Right cardiac atrium (tissue), 5 donors: ENCODE measurements around the gene ZNF804B. TPM values are rescaled to one million over a fixed set of nuclear protein-coding genes. Genes with fewer than 3 reads are reported as not detected.

ENCODE experiments used
- ATAC-seq, 2 donors: fragments of 200-7000 bp; cut with Tn5 transposase; one replicate each; pipeline versions ENCODE4 v1.8.0 to v1.9.1; 2020; ENCODE audit warnings: moderate library complexity in 2 of 2, mild to moderate bottlenecking in 1 of 2
- DNase-seq, 3 donors: peaks; one replicate each; pipeline ENCODE4 v3.0.0-alpha.2; 2020
- H3K27ac ChIP-seq: one replicate; pipeline ENCODE4 v1.5.1; 2013; ENCODE audit warnings: mild to moderate bottlenecking, low read length, control low read depth, moderate library complexity
- H3K27me3 ChIP-seq: one replicate; pipeline ENCODE4 v1.6.1; 2013; ENCODE audit not compliant: control insufficient read depth, insufficient read depth
- H3K4me1 ChIP-seq: one replicate; pipeline ENCODE4 v1.6.1; 2013; ENCODE audit warnings: low read length; ENCODE audit not compliant: control insufficient read depth, insufficient read depth
- H3K4me3 ChIP-seq: one replicate; pipeline ENCODE4 v1.5.1; 2013; ENCODE audit warnings: low read length, control low read depth
- H3K9me3 ChIP-seq: one replicate; pipeline ENCODE4 v1.6.1; 2013; ENCODE audit warnings: low read length; ENCODE audit not compliant: control insufficient read depth
- WGBS: extraction: QIAGEN DNeasy Blood & Tissue Kit; methylation state at CpG from one replicate; pipeline ENCODE4 v1.1.7; 2013; 5-methylcytosine and 5-hydroxymethylcytosine counted together
- intact Hi-C, 4 donors: fragments of 100-400 bp; cut with DNase I; formaldehyde crosslinking; loops; one replicate each; pipeline versions ENCODE4 v1.11.0 to v1.14.0; 2022 to 2023
- polyA plus RNA-seq: library from polyadenylated mRNA; stranded (reverse); fragments of 200-250 nt; gene quantifications from one replicate; pipeline ENCODE4 v1.2.3, GENCODE V29; 2013
- total RNA-seq, 4 donors: library from RNA; stranded (reverse); fragmentation: NEBNext Ultra II Directional; extraction: Animal tissue kit (Norgen Biotek cat#: 25700); gene quantifications; one replicate each; pipeline ENCODE4 v1.2.1, GENCODE V29; 2021
- donor health status: healthy with polysubstance abuse.
- donor health status: DM: no; HTN: yes; CAD: no.
- donor health status: DM: no; HTN: no; CAD: no.
- donor health status: DM: no; HTN: yes; CAD: no; lungs with severe emphysema.
- donor health status: DM: yes; HTN: yes; CAD: no.

Gene ZNF804B
- total and polyA plus RNA-seq, 5 donors, result 0.02 to 0.48 (median 0.18) TPM

- DNase-seq (no peak), ATAC-seq (no peak)
- H3K27me3 ChIP-seq, result no peaks in the 10 kb centered on the region
- intact Hi-C loops, result no loop called here
- no peak overlapping the region for H3K27ac ChIP-seq
- H3K4me3 ChIP-seq, result no peak overlapping the region
- WGBS, result 74% methylated on average over 5 of the region's 5 CpGs
- H3K9me3 ChIP-seq, result no peaks in the 10 kb centered on the region
- no peaks in the 10 kb centered on the region for H3K4me1 ChIP-seq
Measured at GRCh38 chr7:88985295-88985694, 225.8 kb downstream of the ZNF804B start.

GRCh38 chr7:89001306-89001705 lies 241.8 kb downstream of the ZNF804B start:
- WGBS, result 24% methylated on average over 1 of the region's 1 CpG
- ATAC-seq, result peak; percentile 57 to 68
- H3K4me3 ChIP-seq, result no peak overlapping the region
- peak in 1 of 3 donors; percentile 21 for DNase-seq
- H3K27me3 ChIP-seq, result no peaks in the 10 kb centered on the region
- intact Hi-C loops, result no loop called here
- H3K27ac ChIP-seq, result no peak overlapping the region
- no peaks in the 10 kb centered on the region for H3K4me1 ChIP-seq
- H3K9me3 ChIP-seq, result no peaks in the 10 kb centered on the region

- Histone ChIP-seq H3K27ac (no peak overlapping the region), H3K27me3 (no peaks in the 10 kb centered on the region), H3K4me3 (peak overlapping the region; percentile 63), H3K4me1 (no peaks in the 10 kb centered on the region), H3K9me3 (no peaks in the 10 kb centered on the region)
- DNase-seq (no peak), ATAC-seq (peak in 1 of 2 donors; percentile 43)
- intact Hi-C loops, result no loop called here
- WGBS, result 31% methylated on average over 4 of the region's 4 CpGs
Measured at GRCh38 chr7:89002981-89003956, 243.8 kb downstream of the ZNF804B start.

GRCh38 chr7:89012016-89012415 lies 252.5 kb downstream of the ZNF804B start:
- intact Hi-C loops, result no loop called here
- DNase-seq, result no peak
- peaks cover 3% of the 10 kb centered on the region for H3K9me3 ChIP-seq

GRCh38 chr7:89017695-89018094 lies 258.2 kb downstream of the ZNF804B start:
- WGBS, result 85% methylated on average over 3 of the region's 3 CpGs
- H3K27ac ChIP-seq, result no peak overlapping the region
- no peaks in the 10 kb centered on the region for H3K27me3 ChIP-seq
- intact Hi-C loops, result no loop called here
- DNase-seq, result no peak
- ATAC-seq, result no peak
- no peaks in the 10 kb centered on the region for H3K9me3 ChIP-seq
- no peaks in the 10 kb centered on the region for H3K4me1 ChIP-seq
- H3K4me3 ChIP-seq, result no peak overlapping the region

More at GRCh38 chr7:89012016-89012415, 252.5 kb downstream of the ZNF804B start:
- Histone ChIP-seq H3K4me3 (no peak overlapping the region), H3K4me1 (no peaks in the 10 kb centered on the region), H3K27ac (no peak overlapping the region), H3K27me3 (no peaks in the 10 kb centered on the region)
- 83% methylated on average over 5 of the region's 5 CpGs for WGBS
- no peak for ATAC-seq

GRCh38 chr7:89021741-89022140 lies 262.2 kb downstream of the ZNF804B start:
- no peak for DNase-seq
- no peaks in the 10 kb centered on the region for H3K9me3 ChIP-seq
- no peak overlapping the region for H3K27ac ChIP-seq
- 28% methylated on average over 1 of the region's 1 CpG for WGBS
- no peaks in the 10 kb centered on the region for H3K4me1 ChIP-seq
- intact Hi-C loops, result no loop called here
- H3K27me3 ChIP-seq, result no peaks in the 10 kb centered on the region
- no peak overlapping the region for H3K4me3 ChIP-seq
- ATAC-seq, result no peak

- Histone ChIP-seq H3K4me1 (no peaks in the 10 kb centered on the region), H3K27ac (no peak overlapping the region), H3K27me3 (no peaks in the 10 kb centered on the region), H3K4me3 (no peak overlapping the region), H3K9me3 (no peaks in the 10 kb centered on the region)
- no peak for DNase-seq
- no peak for ATAC-seq
- intact Hi-C loops, result no loop called here
Measured at GRCh38 chr7:89023206-89023605, 263.7 kb downstream of the ZNF804B start.

- H3K27ac ChIP-seq, result no peak overlapping the region
- H3K9me3 ChIP-seq, result no peaks in the 10 kb centered on the region
- no peaks in the 10 kb centered on the region for H3K27me3 ChIP-seq
- 17% methylated on average over 1 of the region's 1 CpG for WGBS
- intact Hi-C loops, result no loop called here
- no peak for ATAC-seq
- H3K4me1 ChIP-seq, result no peaks in the 10 kb centered on the region
- DNase-seq, result no peak
- no peak overlapping the region for H3K4me3 ChIP-seq
Measured at GRCh38 chr7:89023877-89024276, 264.4 kb downstream of the ZNF804B start.

- H3K9me3 ChIP-seq, result no peaks in the 10 kb centered on the region
- 41% methylated on average over 1 of the region's 1 CpG for WGBS
- ATAC-seq, result no peak
- H3K27me3 ChIP-seq, result no peaks in the 10 kb centered on the region
- no peak overlapping the region for H3K4me3 ChIP-seq
- intact Hi-C loops, result no loop called here
- no peak overlapping the region for H3K27ac ChIP-seq
- no peaks in the 10 kb centered on the region for H3K4me1 ChIP-seq
- no peak for DNase-seq
Measured at GRCh38 chr7:89027781-89028180, 268.3 kb downstream of the ZNF804B start.

GRCh38 chr7:89028319-89028718 lies 268.8 kb downstream of the ZNF804B start:
- Histone ChIP-seq H3K27ac (no peak overlapping the region), H3K9me3 (no peaks in the 10 kb centered on the region), H3K27me3 (no peaks in the 10 kb centered on the region), H3K4me1 (no peaks in the 10 kb centered on the region), H3K4me3 (no peak overlapping the region)
- DNase-seq, result no peak
- 84% methylated on average over 4 of the region's 4 CpGs for WGBS
- no peak for ATAC-seq
- intact Hi-C loops, result no loop called here

GRCh38 chr7:89029864-89030263 lies 270.4 kb downstream of the ZNF804B start:
- H3K9me3 ChIP-seq, result no peaks in the 10 kb centered on the region
- H3K4me3 ChIP-seq, result no peak overlapping the region
- intact Hi-C loops, result no loop called here
- no peak for ATAC-seq
- 59% methylated on average over 2 of the region's 2 CpGs for WGBS
- no peaks in the 10 kb centered on the region for H3K4me1 ChIP-seq
- H3K27ac ChIP-seq, result no peak overlapping the region
- H3K27me3 ChIP-seq, result no peaks in the 10 kb centered on the region
- DNase-seq, result no peak
